ENCODE results near the gene LYPD6B. TPM values are rescaled to one million over a fixed set of nuclear protein-coding genes. Genes with fewer than 3 reads are reported as not detected.

The LYPD6B gene
- total RNA-seq, 1 experiment from 2014 or later: 35.8 TPM

DNA sequence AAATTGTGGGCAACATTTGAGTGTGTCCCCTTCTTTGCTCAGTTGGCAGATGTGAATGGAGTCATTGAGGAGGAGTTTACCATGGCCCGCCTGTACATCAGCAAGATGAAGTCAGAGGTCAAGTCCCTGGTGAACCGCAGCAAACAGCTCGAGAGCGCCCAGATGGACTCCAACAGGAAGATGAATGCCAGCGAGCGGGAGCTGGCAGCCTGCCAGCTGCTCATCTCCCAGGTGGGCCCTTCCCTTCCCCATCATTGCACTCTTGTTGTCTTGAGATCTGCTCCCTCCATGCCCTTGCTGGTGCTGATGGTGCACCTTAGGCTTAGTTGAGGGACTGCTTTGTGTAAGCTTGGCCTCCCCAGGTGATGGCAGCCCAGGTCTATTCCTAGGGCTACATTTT, 47.5 kb upstream of the LYPD6B start:
- Histone ChIP-seq H3K9me3 (no peaks in the 10 kb centered on the region), H3K27me3 (replicated peaks; ENCODE audit: control insufficient read depth, insufficient read depth, low read length) (0 out of 2 replicates have a peak, but pooled peaks cover 1% of the 10 kb centered on the region), H3K4me1 (no peaks in the 10 kb centered on the region), H3K4me3 (ENCODE audit: low read depth, low read length) (no peak overlapping the region), H3K36me3 (ENCODE audit: control insufficient read depth, insufficient read depth, low read length) (no peaks in the 10 kb centered on the region)
- TF ChIP-seq, protein P1, sequence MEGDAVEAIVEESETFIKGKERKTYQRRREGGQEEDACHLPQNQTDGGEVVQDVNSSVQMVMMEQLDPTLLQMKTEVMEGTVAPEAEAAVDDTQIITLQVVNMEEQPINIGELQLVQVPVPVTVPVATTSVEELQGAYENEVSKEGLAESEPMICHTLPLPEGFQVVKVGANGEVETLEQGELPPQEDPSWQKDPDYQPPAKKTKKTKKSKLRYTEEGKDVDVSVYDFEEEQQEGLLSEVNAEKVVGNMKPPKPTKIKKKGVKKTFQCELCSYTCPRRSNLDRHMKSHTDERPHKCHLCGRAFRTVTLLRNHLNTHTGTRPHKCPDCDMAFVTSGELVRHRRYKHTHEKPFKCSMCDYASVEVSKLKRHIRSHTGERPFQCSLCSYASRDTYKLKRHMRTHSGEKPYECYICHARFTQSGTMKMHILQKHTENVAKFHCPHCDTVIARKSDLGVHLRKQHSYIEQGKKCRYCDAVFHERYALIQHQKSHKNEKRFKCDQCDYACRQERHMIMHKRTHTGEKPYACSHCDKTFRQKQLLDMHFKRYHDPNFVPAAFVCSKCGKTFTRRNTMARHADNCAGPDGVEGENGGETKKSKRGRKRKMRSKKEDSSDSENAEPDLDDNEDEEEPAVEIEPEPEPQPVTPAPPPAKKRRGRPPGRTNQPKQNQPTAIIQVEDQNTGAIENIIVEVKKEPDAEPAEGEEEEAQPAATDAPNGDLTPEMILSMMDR (IDR thresholded peaks at IDR 0.05; ENCODE audit: insufficient read depth in 1 of 2, low read depth in 1 of 2, low read length in 1 of 2, severe bottlenecking in 1 of 2, unreplicated experiment in 1 of 2): no peak
- DNase-seq: no peak
- ChIA-PET POLR2A (no interaction called here), CTCF (interaction anchor here (1.0 to 1.1 kb wide), 2 partner anchors 115 to 350 kb away, joined by 4 to 7 read pairs; no protein-coding TSS in a partner anchor)
- intact Hi-C loops (cut with micrococcal nuclease; ENCODE audit: unreplicated experiment): loop anchor here (1.0 kb wide), 6 partner anchors 65 to 1054 kb away; no protein-coding TSS in a partner anchor
- no peak overlapping the region for H3K27ac Mint-ChIP-seq (ENCODE audit: unreplicated experiment)
- no peak overlapping the region for H3K4me3 Mint-ChIP-seq (ENCODE audit: unreplicated experiment)
- no TSS peak for BruUV-seq (replicated peaks)
- H3K4me1 Mint-ChIP-seq (ENCODE audit: low read depth, unreplicated experiment): peaks cover 16% of the 10 kb centered on the region
- no peaks in the 10 kb centered on the region for H3K9me3 Mint-ChIP-seq (ENCODE audit: unreplicated experiment)
- H3K36me3 Mint-ChIP-seq (ENCODE audit: insufficient read depth, unreplicated experiment): no peaks in the 10 kb centered on the region
- H3K27me3 Mint-ChIP-seq (ENCODE audit: insufficient read depth, unreplicated experiment): peaks cover 2% of the 10 kb centered on the region

DNA sequence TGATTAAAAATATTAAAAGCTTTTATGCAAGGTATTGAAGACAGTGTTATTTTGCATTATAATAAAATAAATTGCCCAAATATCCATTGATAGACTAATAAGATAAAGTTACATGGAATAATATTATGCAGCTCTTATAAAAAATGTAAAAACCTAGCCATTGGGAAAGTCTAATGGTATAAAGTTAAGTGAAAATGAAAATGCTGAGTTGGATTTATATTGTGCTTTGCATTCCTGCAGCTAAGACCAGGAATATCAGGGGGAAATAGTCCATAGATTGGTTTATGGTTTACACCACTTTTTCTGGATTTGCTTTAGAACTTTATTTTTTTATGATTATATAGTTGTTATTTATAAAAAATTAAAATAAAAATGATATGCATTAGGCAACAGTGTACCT, 46.1 kb upstream of the LYPD6B start:
- intact Hi-C loops (cut with micrococcal nuclease; ENCODE audit: unreplicated experiment): no loop called here
- Mint-ChIP-seq H3K4me1 (ENCODE audit: low read depth, unreplicated experiment) (peaks cover 16% of the 10 kb centered on the region), H3K9me3 (ENCODE audit: unreplicated experiment) (no peaks in the 10 kb centered on the region), H3K27me3 (ENCODE audit: insufficient read depth, unreplicated experiment) (no peaks in the 10 kb centered on the region), H3K36me3 (ENCODE audit: insufficient read depth, unreplicated experiment) (no peaks in the 10 kb centered on the region), H3K27ac (ENCODE audit: unreplicated experiment) (no peak overlapping the region), H3K4me3 (ENCODE audit: unreplicated experiment) (no peak overlapping the region)
- no peaks in the 10 kb centered on the region for H3K9me3 ChIP-seq
- no peak for DNase-seq
- CTCF ChIA-PET: no interaction called here
- H3K4me1 ChIP-seq: no peaks in the 10 kb centered on the region
- TF ChIP-seq, protein P1 (IDR thresholded peaks at IDR 0.05; ENCODE audit: insufficient read depth in 1 of 2, low read depth in 1 of 2, low read length in 1 of 2, severe bottlenecking in 1 of 2, unreplicated experiment in 1 of 2): no peak
- H3K4me3 ChIP-seq (ENCODE audit: low read depth, low read length): no peak overlapping the region
- BruUV-seq (replicated peaks): no TSS peak
- 0 out of 2 replicates have a peak, but pooled peaks cover 1% of the 10 kb centered on the region for H3K27me3 ChIP-seq (replicated peaks; ENCODE audit: control insufficient read depth, insufficient read depth, low read length)
- H3K36me3 ChIP-seq (ENCODE audit: control insufficient read depth, insufficient read depth, low read length): no peaks in the 10 kb centered on the region
- POLR2A ChIA-PET: no interaction called here

DNA sequence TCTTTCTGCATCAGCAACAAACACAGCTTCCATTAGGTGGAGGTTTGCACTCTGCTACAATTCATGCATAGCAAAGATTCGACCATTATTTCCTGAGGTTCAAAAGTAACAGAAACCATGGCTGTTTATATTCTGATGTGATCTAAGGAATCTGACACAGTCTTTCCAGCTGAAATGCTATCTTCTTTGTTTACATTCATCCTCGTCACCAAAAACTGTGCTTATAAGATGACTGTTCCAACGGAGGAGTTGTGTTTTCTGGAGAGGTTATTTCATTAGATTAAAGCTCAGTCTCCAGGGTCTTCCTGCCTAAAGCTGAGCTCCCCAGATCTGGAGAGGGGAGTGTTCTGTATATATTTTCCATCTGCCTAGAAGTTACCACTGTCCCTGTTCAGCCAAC, 45.1 kb upstream of the LYPD6B start:
- intact Hi-C loops (cut with micrococcal nuclease; ENCODE audit: unreplicated experiment): no loop called here
- Mint-ChIP-seq H3K9me3 (ENCODE audit: unreplicated experiment) (no peaks in the 10 kb centered on the region), H3K27me3 (ENCODE audit: insufficient read depth, unreplicated experiment) (no peaks in the 10 kb centered on the region), H3K4me1 (ENCODE audit: low read depth, unreplicated experiment) (peaks cover 16% of the 10 kb centered on the region), H3K36me3 (ENCODE audit: insufficient read depth, unreplicated experiment) (no peaks in the 10 kb centered on the region), H3K27ac (ENCODE audit: unreplicated experiment) (no peak overlapping the region), H3K4me3 (ENCODE audit: unreplicated experiment) (no peak overlapping the region)
- H3K27me3 ChIP-seq (replicated peaks; ENCODE audit: control insufficient read depth, insufficient read depth, low read length): 0 out of 2 replicates have a peak, but pooled peaks cover 1% of the 10 kb centered on the region
- no TSS peak for BruUV-seq (replicated peaks)
- ChIA-PET POLR2A (no interaction called here), CTCF (interaction anchor here (0.6 kb wide), 1 partner anchor 48 kb away, joined by 3 read pairs; no protein-coding TSS in a partner anchor)
- no peak for DNase-seq
- no peak overlapping the region for H3K4me3 ChIP-seq (ENCODE audit: low read depth, low read length)
- H3K4me1 ChIP-seq: peaks cover 5% of the 10 kb centered on the region; the same call in 1 of the 2 replicates
- H3K36me3 ChIP-seq (ENCODE audit: control insufficient read depth, insufficient read depth, low read length): no peaks in the 10 kb centered on the region
- TF ChIP-seq, protein P1 (IDR thresholded peaks at IDR 0.05; ENCODE audit: insufficient read depth in 1 of 2, low read depth in 1 of 2, low read length in 1 of 2, severe bottlenecking in 1 of 2, unreplicated experiment in 1 of 2): no peak
- H3K9me3 ChIP-seq: no peaks in the 10 kb centered on the region

Measured in Caco-2 (cell line).